HG02981 (cell line): ENCODE results near the gene SCUBE1.

Experiments used
- ATAC-seq: cut with Tn5 transposase; IDR thresholded peaks from one replicate; pipeline ENCODE4 v1.9.1; 2021; ENCODE audit warnings: mild to moderate bottlenecking, moderate library complexity; ENCODE audit not compliant: unreplicated experiment

SCUBE1 gene

DNA sequence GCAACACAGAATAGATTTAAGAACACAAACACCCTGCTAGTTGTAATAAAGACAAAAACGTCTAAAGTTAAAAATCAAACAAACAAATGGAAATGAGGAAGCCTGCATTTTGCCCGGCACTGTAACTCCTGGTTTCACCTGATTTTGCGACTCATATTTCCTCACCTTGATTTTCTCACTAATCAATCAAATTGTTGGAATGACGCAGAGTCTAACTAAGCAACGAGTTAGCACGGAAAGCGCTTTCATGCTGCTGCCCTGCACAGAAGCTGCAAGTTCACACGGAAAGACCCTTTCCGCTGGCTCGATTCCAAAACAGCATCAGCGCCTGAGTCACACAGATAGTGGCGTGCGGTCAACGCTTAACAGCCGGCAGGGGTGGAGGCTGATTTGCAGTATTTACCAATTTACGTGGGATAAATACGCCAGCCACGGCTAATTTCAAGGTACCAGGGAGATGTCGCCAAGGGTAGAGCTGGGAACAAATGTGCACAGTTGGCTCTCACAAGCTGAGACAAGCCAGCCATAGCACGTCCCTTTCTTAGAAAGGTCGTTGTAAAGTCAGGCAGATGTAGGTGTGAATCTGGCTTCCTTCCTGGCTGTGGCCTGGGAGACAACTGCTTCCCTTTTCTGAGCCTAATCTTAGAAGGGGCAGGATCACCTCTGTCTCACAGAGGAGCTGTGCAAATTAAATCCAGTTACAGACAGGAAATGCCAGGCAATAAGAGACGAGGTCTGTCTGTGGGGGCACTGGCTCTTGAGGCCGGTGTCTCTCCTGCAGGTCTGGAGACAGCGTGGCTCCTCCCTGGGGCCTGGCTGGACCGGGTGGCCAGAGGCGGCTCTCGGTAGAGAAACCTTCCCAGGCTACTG lies 79.3 kb downstream of the SCUBE1 start:
- ATAC-seq = peak; percentile 53

DNA sequence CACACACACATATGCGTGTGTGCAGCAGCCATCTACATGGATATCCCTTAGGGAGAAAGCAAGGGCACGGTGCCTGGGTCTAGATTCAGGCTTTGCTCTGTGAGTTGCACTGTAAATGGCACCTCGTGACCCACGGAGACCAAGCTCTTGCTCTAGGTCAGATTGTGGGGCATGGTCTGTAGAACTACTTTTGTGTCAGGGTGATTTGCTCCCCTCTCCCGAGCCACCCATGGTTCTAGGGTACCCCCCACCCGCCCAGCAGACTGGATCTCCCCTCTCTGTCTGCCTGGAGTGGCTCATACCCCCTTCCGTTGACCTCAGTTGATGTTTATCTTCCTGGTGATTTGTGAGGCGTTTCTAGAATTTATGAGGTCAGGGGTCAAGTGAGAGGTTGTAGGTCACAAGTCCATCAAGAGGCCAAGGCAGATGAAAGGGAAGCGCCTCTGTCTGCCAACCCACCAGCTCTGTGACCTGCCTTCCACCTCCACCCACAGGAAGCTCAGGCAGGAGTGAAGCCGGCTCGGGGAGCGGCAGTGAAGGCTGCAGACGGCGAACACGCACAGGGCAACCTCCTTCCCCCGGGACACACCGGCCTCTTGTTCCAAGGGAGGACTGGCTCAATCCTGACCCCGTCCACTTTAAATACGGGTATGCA lies 80.1 kb downstream of the SCUBE1 start:
- peak; percentile 18 for ATAC-seq

DNA sequence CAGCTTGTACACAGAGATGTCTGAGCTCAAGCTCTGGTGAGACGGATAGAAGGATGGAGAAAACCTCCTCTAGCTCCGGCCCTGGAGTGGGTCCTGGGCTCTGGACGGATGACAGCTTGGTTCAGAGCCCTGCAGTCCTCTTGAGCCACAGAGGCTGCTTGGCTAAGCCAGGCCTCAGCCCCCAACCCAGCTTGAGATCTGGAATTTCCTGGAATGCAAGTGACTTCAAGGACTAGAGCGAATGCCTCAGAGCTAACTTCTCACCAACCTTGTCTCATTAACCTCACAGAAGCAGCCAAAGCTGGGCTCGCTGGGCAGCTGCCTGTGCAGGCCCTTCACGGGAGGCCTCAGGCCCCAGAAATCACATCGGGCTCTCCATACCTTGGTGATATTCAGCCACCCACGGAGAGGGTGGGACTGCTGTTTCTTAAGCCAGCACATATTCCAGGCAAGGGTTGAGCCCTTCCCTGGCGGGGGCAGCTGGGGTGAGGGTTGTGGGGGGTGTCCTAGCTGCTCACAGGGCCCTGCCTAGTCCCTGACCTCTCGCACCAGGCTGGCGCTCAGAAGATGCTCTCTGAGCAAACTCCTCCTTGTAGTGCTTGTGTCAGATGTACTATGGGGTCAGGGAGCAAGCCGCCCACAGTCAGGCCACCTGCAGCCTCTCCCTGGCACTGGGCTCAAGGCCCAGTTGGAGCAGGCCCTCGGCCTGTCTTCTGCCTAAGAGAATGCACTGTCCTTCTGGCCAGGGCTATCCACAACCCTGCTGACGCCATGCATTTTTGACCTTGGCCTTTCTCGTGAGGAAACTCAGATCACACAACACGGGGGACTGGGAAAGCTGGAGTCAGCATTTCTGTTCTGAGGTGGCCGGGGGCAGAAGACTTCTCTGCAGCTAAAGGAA lies 82.6 kb downstream of the SCUBE1 start:
- ATAC-seq = no peak

DNA sequence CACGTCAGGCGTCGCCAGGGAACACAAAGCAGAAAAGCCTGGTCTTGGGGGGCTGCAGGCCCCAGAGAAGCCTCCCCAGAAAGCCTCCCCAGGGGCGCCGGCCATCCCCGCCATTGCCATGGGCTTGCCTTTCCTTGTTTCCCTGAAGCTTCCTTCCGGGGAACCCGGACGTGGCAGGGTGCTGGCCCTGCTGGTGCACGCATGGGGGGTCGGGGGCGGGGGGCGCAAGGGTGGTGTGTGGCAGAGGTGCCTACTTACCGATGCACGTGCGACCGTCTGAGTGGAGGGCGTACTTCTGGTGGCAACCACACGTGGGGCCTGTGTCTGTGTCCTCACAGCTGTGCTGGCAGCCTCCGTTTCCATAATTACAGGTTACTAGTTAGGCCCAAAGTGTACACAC lies 85.2 kb downstream of the SCUBE1 start:
- no peak for ATAC-seq

DNA sequence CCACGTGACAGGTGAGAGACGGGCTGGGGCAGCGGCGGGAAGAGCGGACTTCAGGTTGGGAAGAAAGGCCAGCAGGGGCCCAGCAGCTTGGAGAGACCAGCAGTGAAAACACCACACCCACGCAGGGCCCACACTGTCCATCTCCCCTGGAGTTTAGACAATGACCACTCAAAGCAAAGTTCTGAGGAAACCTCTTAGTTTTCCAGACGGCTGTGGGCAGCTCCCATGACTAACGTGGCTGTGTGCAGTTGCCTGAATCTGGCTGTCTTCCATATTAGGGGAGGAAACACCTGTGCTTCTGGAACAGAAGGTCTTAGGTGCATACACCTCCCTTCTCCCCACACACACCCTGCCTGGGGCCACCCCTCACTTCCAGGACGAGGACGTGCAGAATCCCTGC lies 85.6 kb downstream of the SCUBE1 start:
- ATAC-seq = no peak

DNA sequence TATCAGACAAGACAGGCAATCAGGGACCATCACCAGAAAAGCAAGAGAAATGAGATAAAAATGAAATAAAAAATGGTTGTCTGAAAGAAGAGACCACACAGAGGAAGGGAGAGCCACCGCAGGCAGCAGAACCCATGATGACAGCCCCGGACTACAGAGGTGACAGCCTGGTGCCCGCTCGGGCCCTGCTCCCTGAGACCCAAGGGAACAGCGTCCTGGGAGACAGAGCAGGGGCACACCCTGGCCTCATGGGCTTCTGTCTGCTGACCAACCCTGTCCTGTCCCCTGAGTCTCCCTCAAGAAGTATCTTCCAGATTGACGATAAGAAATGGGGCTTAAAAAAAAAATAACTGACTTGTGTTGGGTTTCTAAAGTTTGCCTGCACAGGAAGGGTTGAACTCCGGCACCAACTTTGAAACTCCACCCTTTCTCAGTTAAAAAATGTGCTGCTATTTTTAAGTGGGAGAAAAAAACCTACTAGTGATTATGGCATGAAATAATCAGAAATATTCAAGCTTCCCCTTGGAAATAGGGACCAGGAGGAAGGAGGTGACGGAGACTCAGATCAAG lies 86.1 kb downstream of the SCUBE1 start:
- no peak for ATAC-seq

DNA sequence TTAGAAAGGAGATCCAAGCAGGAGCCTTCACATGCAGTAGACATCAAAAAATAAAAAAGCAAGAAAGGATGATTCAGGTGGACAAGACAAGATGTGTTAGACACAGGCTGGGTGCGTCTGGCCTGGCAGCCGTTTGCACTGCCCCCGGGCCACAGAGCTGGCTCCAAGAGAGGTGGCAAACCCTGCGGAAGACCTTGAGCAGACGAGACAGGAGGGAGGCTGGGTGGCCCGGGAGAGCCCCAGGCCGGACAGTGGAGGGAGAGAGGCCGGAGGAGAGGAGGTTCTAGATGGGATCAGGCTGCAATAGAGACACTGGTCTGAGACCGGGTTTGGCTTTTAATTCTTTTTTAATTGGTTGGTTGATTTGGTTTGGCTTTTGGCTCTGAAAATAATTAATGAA lies 86.6 kb downstream of the SCUBE1 start:
- no peak for ATAC-seq

DNA sequence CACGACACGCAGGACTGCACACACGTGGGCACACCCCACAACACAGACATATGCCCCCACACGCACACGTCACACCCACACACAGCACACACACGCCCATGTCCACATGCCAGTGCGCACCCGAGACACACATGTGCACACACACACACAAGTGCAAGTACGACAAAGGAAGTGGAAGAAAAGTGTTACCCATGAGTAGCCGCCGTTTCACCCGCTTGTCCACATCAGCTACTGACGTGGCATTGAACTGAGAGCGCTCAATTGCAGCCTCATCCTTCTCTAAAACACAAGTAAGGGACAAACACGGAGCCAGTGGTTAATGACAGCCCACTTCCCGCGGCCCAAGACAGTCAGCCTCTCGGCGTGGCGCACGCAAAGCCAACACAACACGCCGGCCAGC lies 87.9 kb downstream of the SCUBE1 start:
- no peak for ATAC-seq

DNA sequence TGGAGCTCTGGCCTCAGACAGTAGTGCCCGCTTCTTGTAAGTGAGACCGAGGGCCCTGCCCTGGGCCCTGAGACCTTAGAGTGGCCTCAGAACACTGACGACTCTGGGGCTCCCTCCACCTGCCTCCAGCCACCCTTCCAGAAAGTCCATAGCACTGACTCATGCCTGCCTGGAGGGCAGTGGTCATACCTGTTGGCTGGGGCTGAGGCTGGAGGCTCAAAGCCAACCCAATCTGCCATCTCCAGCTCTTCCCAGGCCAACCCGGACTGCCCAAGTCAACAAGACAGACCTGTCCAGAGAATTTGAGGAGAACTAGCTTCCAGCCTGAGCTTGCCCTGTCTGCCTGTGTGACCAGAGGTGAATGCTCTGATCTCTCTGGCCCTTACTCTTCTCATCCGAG lies 89.3 kb downstream of the SCUBE1 start:
- no peak for ATAC-seq

DNA sequence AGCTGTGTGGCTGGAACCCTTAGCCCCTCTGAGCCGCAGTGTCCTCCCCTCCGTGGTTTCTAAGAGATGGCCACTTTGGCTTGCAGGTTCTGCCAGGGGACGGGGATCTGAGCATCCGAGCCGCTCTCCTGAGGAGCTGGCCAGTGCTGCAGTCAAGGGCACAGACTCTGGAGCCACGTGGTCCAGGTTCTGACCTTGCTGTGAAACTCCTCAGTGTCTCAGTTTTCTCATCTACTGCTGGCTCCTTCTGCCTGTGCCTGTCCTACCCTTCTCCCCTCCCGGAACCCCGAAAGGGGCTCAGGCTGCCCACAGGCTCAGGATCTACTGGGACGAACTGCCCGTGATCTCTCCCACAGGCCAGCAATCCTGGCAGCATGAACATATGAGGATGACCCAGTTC lies 90.9 kb downstream of the SCUBE1 start:
- no peak for ATAC-seq

DNA sequence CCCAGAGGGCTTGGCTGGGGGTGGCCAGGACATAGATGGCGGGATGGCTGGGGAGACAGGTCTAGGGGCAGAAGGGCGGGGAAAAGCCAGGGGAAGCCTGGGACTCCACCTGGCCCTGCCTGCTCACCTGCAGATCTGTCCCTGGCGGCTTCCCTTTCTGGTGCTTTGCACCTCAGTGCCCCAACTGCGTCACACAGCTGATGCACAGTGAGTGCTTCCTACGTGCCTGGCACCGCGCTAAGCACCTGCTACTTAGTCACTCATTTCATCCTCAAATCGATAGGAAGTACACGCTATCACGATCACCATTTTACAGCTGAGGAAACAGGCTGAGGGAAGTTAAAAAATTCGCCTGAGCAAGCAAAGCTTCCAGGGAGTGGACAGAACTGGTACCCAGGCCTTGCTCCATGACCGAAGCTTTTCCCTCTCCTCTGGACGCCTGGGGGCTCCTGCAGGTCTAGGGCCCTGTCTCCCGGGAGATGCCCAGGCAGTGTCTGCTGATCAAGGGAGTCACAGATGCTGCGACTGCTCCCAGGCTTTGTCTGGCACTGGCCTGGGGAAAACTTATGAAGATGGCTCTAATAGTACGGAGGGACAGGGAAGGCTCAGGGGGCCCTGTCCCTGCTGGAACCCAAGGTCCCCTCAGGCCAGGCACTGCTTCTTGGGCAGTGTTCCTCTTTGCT lies 93.2 kb downstream of the SCUBE1 start:
- no peak for ATAC-seq

DNA sequence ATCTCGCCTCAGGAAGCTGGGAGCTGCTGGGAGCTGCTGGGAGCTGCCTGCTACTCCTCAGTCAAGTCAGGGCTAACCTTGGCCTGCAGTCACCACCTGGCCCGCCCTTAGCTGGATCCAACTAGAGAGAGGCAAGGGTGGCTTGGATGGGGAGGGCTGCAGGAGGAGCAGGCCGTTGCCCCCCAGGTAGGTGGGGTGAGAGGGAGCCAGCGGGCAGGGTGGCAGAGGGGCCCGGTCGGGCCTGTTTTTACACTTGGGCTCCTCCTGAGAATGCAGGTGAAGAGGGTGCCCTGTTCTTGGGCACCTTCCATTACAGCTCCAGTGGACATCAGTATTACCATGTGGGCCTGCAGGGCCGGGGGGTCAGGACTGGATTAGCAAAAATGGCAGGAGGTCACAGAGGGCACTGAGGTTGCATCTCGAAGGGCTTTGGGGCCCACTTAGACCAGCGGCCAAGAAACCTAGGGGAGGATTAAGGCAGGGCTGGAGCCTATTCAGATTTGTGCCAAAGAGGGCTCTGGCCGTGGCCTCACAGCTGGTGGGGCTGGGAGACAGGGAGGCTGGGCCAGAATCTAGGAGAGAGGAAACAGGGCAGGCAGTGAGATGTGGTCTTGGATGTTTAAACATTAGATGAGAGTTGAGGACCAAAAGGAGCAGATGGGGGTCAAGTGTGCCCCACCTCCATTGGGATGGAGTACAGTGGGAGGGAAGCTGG lies 95.5 kb downstream of the SCUBE1 start:
- no peak for ATAC-seq

DNA sequence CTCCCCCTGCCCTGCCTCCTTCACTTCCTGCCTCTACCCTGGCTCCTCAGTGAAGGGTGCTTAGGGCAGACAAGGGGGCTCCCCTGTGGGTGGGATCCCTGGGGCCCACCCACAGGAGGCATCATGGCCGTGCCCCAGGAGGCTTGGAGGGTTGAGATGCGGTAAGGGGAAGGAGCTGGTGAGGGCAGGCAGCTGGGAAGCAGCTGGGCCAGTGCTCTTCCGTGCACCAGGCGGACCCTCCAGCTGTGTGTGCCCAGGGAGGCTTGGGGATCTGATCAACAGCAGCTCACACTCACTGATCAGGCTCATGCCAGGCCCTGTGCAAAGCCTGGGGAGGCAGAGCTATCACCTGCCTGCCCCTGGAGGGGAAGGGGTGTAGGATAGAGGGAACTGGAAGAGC lies 97.0 kb downstream of the SCUBE1 start:
- no peak for ATAC-seq

DNA sequence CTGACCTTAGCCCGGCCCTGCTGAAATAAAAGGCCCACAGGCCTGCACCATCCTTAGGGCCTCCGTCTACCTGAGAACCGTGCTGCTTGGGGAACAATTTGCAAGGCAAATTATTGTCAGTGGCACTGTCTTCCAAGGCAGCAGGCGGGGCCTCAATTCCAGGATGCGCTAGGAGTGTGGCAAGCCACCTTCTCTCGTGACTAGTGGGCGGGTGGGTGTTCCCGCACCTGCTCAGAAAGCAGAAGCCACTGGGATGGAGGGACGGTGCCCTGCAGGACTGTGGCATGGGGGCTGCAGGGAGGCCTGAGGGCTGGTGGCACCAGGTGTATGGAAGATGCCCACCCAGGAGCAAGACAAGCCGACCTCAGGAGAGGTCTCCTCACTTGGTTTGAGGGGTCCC lies 97.5 kb downstream of the SCUBE1 start:
- no peak for ATAC-seq

DNA sequence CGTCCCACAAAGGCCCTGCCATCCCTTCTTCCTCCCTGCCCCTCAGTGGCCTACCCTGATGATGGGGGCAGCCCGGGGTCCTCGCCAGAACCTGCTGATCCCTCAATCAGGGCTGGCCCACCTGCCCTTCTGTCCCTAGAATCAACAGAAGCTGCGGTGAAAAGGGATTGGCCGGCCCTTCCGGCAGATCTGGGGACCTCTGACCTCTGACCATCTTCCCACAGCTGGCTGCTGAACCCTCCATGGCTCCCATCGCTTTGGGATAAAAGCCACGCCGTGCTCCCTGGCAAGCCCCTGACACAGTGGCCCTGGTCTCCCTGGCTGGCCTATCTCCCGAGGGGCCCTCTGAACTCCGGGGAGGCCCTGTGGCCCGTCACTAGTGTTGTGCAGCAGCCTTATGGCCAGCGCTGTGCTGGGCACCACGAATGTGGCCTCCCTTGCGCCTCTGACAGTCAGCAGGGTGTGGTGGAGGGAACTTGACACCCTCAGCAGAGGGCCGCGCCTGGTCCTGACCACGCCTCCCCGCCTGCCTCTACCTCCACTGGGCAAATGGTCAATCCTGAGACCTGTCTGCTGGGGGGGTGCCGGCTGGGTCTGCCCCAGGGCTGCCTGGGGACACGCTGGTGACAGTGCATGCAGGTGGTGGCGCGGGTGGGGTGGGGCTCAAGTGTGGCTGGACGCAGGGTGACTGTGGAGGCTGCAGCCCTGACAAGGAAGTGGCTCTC lies 98.2 kb downstream of the SCUBE1 start:
- ATAC-seq = no peak

DNA sequence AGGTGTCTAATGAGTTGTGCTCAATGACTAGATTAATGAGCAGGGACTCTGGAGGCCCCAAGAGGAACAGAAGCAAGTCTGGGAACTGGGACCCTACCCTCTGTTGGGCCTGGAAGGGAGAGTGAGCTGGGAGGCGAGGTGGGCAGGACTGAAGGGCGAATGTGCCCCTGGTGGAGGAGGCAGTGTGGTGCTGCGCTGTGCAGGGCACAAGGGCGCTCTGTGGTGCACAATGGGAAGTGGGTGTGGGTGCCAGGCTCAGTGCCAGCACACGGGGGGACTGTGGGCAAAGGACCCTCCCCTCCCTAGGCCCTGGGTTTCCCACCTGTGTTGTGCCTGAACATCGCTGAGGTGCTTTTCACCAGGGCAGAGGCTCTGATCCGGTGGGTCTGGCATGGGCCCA lies 98.8 kb downstream of the SCUBE1 start:
- ATAC-seq = no peak

DNA sequence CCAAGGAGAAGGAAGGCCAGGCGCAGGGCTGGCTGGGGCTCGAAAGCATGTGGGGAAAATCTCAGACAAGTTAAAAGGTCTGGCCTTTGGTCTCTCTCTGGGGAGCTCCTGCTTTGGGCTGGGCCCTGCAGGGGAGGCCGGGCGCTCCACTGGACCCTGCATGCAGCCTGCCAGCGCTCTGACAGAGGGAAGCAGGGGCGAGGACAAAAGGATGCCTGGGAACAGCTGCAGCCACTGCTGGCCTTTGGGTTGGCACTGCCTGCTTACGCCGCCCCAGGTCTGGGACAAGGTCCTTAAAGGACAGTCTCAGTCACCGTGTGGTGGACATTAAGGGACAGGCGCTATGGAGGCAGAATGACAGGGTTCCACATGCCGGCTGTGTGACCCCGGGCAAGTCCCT lies 99.8 kb downstream of the SCUBE1 start:
- ATAC-seq = no peak

DNA sequence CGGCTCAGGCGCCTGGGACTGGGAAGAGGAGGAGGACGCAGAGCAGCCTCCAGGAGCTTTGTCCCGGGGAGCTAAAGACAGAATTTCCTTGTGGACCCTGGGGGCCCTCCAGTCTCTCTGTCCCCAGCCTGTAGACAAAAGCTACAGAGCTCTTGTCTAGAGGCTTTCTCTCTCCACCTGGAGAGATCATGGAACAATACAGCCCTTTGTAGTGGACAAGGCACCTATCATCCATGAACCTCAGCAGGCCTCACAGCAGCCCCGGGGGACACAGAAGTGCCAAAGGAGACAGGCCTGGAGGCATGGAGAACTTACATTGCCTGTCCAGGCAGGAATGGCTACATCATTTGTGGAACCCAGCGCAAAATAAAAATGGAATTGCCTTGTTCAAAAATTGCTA lies 100.5 kb downstream of the SCUBE1 start:
- ATAC-seq = no peak

DNA sequence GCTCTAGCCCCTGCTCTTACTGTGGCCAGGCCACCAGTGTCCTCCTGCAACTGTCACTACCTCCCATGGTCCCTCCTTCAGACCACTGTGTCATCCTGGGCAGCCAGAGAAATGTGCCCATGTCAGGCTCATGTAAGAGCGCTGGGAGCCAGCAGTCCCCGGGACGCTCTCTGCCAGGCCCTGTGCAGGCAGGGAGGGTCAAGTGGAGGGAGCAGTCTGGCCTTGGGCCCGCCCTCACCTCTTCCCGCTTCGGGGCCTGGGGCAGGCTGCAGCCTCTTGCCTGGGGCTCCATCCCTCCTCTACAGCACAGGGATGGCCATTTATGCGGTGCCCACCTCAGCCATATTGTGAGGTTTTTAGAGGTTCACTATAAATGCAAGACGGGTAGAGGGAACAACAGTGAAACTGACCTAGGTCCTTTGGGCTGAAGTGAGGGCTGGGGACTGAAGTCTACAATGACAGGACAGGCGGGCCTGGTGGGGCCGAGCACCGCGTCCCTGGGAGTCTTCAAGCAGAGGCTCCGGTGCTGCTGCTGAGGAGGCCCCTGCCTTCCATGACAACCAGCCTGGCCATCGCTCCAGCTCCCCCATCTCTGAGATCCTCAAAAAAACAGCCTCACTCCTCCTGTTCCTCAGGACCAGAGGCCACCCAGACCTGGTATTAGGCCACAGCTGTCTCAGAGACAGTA lies 101.3 kb downstream of the SCUBE1 start:
- ATAC-seq = no peak
